ENCODE measurements around the gene XRCC3.

- TF ChIP-seq CTCF (IDR thresholded peaks at IDR 0.05) = no peak
- TF ChIP-seq SIN3A (IDR thresholded peaks at IDR 0.05; ENCODE audit: borderline replicate concordance, insufficient read depth, low read depth, low read length) = no peak
- no peak for TF ChIP-seq POLR2AphosphoS5 (IDR thresholded peaks at IDR 0.05; ENCODE audit: low read depth, low read length)
- TF ChIP-seq TCF7L2 (IDR thresholded peaks at IDR 0.05; ENCODE audit: low read depth, low read length) = no peak
These were observed 27.4 kb upstream of the XRCC3 start for GRCh38 chr14:103742499-103743255.

Data from Panc1 (cell line).